ENCODE measurements around the gene EMILIN2.

Gene EMILIN2

GRCh38 chr18:2952605-2953004, 105.8 kb downstream of the EMILIN2 start:
- no peak for DNase-seq (ENCODE audit: low read depth)
- H3K4me3 ChIP-seq (ENCODE audit: low read depth, low read length), result no peak overlapping the region
- TF ChIP-seq MYC (IDR thresholded peaks at IDR 0.05; ENCODE audit: low read depth, low read length), result no peak
- TF ChIP-seq POLR2A (IDR thresholded peaks at IDR 0.05; ENCODE audit: extremely low read depth, insufficient read length), result no peak
- TF ChIP-seq CTCF (IDR thresholded peaks at IDR 0.05; ENCODE audit: low read depth, low read length), result no peak
- TF ChIP-seq MAX (IDR thresholded peaks at IDR 0.05; ENCODE audit: low read depth, low read length), result no peak

GRCh38 chr18:2953935-2954653, 107.3 kb downstream of the EMILIN2 start:
- no peak for TF ChIP-seq MAX (IDR thresholded peaks at IDR 0.05; ENCODE audit: low read depth, low read length)
- TF ChIP-seq MYC (IDR thresholded peaks at IDR 0.05; ENCODE audit: low read depth, low read length), result no peak
- TF ChIP-seq CTCF (IDR thresholded peaks at IDR 0.05; ENCODE audit: low read depth, low read length), result no peak
- no peak for TF ChIP-seq POLR2A (IDR thresholded peaks at IDR 0.05; ENCODE audit: extremely low read depth, insufficient read length)
- no peak for DNase-seq (ENCODE audit: low read depth)
- no peak overlapping the region for H3K4me3 ChIP-seq (ENCODE audit: low read depth, low read length)

GRCh38 chr18:2954869-2955645, 108.3 kb downstream of the EMILIN2 start:
- H3K4me3 ChIP-seq (ENCODE audit: low read depth, low read length), result no peak overlapping the region
- no peak for DNase-seq (ENCODE audit: low read depth)
- no peak for TF ChIP-seq CTCF (IDR thresholded peaks at IDR 0.05; ENCODE audit: low read depth, low read length)
- no peak for TF ChIP-seq MAX (IDR thresholded peaks at IDR 0.05; ENCODE audit: low read depth, low read length)
- no peak for TF ChIP-seq MYC (IDR thresholded peaks at IDR 0.05; ENCODE audit: low read depth, low read length)
- TF ChIP-seq POLR2A (IDR thresholded peaks at IDR 0.05; ENCODE audit: extremely low read depth, insufficient read length), result no peak

GRCh38 chr18:2956056-2956455, 109.2 kb downstream of the EMILIN2 start:
- DNase-seq (ENCODE audit: low read depth), result no peak
- no peak overlapping the region for H3K4me3 ChIP-seq (ENCODE audit: low read depth, low read length)
- TF ChIP-seq MYC (IDR thresholded peaks at IDR 0.05; ENCODE audit: low read depth, low read length) (no peak), MAX (IDR thresholded peaks at IDR 0.05; ENCODE audit: low read depth, low read length) (no peak), CTCF (IDR thresholded peaks at IDR 0.05; ENCODE audit: low read depth, low read length) (no peak)

- no peak for TF ChIP-seq CTCF (IDR thresholded peaks at IDR 0.05; ENCODE audit: low read depth, low read length)
- TF ChIP-seq MYC (IDR thresholded peaks at IDR 0.05; ENCODE audit: low read depth, low read length), result no peak
- no peak for TF ChIP-seq MAX (IDR thresholded peaks at IDR 0.05; ENCODE audit: low read depth, low read length)
- TF ChIP-seq POLR2A (IDR thresholded peaks at IDR 0.05; ENCODE audit: extremely low read depth, insufficient read length), result no peak
- no peak overlapping the region for H3K4me3 ChIP-seq (ENCODE audit: low read depth, low read length)
- peak; percentile 26 for DNase-seq (ENCODE audit: low read depth)
Observed at GRCh38 chr18:2958819-2959298, 112.1 kb downstream of the EMILIN2 start.
